GF-D8 (cell line): ENCODE results near the gene KIN.
"Not testable (repeated sequence)": the region's sequence is repeated elsewhere in the genome, so short reads cannot be mapped to it uniquely, and the experiment has no call there.

Experiments used
- DNase-seq: peaks from one replicate; lab custom pipeline; 2025; lab: John Stamatoyannopoulos, UW

KIN gene

GRCh38 chr10:7787857-7788638 is at the start of gene KIN, which contains the start of gene ATP5F1C:
Gene KIN, minus strand, starts transcription at chr10:7787993. Its CDS starts 60 bp downstream, at chr10:7787933.
Gene ATP5F1C, plus strand, starts transcription at chr10:7788177. Its CDS starts 31 bp downstream, at chr10:7788208.
- peak; percentile 83 for DNase-seq

GRCh38 chr10:7836571-7836970 is 48.8 kb upstream of the KIN start:
- DNase-seq = no peak

GRCh38 chr10:7834262-7834661 is 46.5 kb upstream of the KIN start:
- DNase-seq = no peak

- DNase-seq = no peak
Observed at GRCh38 chr10:7833210-7833609, 45.4 kb upstream of the KIN start.

GRCh38 chr10:7832060-7832459 is 44.3 kb upstream of the KIN start:
- DNase-seq = no peak

GRCh38 chr10:7829289-7829834 is 41.6 kb upstream of the KIN start:
- no peak for DNase-seq

GRCh38 chr10:7826971-7827370 is 39.2 kb upstream of the KIN start:
- no peak for DNase-seq

- no peak for DNase-seq
Observed at GRCh38 chr10:7824251-7824650, 36.5 kb upstream of the KIN start.

- peak; percentile 22 for DNase-seq
Observed at GRCh38 chr10:7819121-7819460, 31.3 kb upstream of the KIN start.

- peak; percentile 31 for DNase-seq
Observed at GRCh38 chr10:7818295-7819120, 30.7 kb upstream of the KIN start, which contains the start of gene TAF3. Gene TAF3, plus strand, starts transcription at chr10:7818505. Its CDS starts 205 bp downstream, at chr10:7818710.

- DNase-seq = no peak
Observed at GRCh38 chr10:7817984-7818294, 30.1 kb upstream of the KIN start.

GRCh38 chr10:7817576-7817975 is 29.8 kb upstream of the KIN start:
- no peak for DNase-seq

GRCh38 chr10:7813481-7813880 is 25.7 kb upstream of the KIN start:
- DNase-seq = no peak

- not testable (repeated sequence) for DNase-seq
Observed at GRCh38 chr10:7811743-7812142, 23.9 kb upstream of the KIN start.

GRCh38 chr10:7811000-7811399 is 23.2 kb upstream of the KIN start:
- DNase-seq = no peak

GRCh38 chr10:7810443-7810842 is 22.6 kb upstream of the KIN start:
- DNase-seq = no peak

GRCh38 chr10:7808686-7809267 is 21.0 kb upstream of the KIN start:
- DNase-seq = no peak

GRCh38 chr10:7804741-7805140 is 16.9 kb upstream of the KIN start:
- no peak for DNase-seq

- DNase-seq = no peak
Observed at GRCh38 chr10:7804216-7804615, 16.4 kb upstream of the KIN start.

GRCh38 chr10:7802606-7803005 is 14.8 kb upstream of the KIN start:
- no peak for DNase-seq

GRCh38 chr10:7797582-7797981 is 9.8 kb upstream of the KIN start:
- no peak for DNase-seq

- DNase-seq = no peak
Observed at GRCh38 chr10:7795605-7796004, 7.8 kb upstream of the KIN start.
